GM15510 (cell line): ENCODE measurements around the gene MALSU1.

Experiments
- POLR2A ChIP-seq: IDR thresholded peaks from 3 replicates; pipeline ENCODE4 v1.6.1; 2011; ENCODE audit warnings: borderline replicate concordance; ENCODE audit not compliant: insufficient read length; ENCODE audit errors: extremely low read depth

MALSU1 gene

DNA sequence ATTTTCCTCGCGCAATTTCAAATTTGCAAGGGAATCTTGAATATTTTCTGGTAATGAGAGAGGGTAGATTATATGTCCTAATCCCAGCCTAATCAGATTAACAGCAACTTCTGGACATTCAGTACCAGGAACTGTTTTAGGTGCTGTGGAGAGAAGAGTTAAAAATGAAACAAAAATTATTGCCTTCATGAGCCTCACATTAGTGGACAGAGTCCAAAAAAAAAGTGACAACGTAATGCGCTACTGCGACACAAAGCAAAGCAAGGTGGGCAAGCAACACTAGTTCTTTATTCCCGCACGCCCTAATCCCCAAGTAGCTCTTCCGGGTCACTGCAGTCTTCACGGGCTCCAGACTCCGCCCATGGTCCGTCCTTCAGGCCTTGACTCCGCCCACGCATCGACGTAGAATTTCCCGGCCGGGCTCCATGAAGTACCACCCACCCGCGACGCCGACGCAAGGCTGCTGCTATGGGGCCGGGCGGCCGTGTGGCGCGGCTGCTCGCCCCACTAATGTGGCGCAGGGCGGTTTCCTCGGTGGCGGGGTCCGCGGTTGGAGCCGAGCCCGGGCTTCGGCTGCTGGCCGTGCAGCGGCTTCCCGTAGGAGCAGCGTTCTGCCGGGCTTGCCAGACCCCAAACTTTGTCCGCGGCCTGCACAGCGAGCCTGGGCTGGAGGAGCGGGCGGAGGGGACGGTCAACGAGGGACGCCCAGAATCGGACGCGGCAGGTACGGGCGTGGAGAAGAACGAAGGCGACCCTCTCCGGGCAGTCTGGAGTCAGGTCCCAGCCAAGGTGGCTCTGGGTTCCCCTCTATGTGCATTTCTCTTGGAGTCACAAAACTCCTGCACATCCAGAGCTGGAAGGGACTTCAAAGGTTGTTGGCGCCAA, at the start of gene MALSU1:
MALSU1 (plus strand) TSS at position 455 of the 885 bp plus-strand sequence; CDS start at position 469, 14 bp downstream.
- peak; percentile 96 for TF ChIP-seq POLR2A

DNA sequence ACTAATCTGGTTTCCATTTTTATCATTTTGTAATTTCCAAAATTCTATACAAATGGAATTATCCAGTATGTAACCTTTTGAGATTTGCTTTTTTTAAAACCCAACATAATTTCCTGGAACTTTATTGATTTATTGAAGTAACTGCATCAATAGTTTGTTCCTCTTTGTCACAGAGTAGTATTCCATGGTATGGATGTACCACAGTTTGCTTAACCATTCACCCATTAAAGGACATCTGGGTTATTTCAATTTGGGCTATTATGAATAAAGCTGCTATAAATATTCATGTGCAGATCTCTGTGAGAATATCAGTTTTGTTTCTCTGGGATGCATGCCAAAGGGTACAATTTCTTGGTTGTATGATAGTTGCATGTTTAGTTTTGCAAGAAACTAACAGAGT, 49.7 kb upstream of the MALSU1 start:
- TF ChIP-seq POLR2A = no peak

GRCh38 chr7:23254051-23254681, 45.0 kb upstream of the MALSU1 start:
- TF ChIP-seq POLR2A = no peak

DNA sequence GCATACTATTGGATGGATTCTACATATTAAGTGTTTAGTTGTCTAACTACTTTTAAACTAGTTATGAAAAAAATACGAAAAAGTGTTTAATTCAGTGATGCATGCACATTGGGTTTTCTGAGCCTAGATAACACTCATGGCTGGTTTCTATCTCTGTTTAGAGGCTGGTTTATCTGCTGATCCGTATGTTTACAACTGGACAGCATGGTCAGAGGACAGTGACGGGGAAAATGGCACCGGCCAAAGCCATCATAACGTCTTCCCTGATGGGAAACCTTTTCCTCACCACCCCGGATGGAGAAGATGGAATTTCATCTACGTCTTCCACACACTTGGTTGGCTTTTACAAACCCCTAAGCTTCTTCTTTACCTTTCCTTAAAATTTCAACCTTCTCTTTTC, 42.4 kb upstream of the MALSU1 start:
- TF ChIP-seq POLR2A = no peak

GRCh38 chr7:23260371-23260770, 38.8 kb upstream of the MALSU1 start:
- no peak for TF ChIP-seq POLR2A

DNA sequence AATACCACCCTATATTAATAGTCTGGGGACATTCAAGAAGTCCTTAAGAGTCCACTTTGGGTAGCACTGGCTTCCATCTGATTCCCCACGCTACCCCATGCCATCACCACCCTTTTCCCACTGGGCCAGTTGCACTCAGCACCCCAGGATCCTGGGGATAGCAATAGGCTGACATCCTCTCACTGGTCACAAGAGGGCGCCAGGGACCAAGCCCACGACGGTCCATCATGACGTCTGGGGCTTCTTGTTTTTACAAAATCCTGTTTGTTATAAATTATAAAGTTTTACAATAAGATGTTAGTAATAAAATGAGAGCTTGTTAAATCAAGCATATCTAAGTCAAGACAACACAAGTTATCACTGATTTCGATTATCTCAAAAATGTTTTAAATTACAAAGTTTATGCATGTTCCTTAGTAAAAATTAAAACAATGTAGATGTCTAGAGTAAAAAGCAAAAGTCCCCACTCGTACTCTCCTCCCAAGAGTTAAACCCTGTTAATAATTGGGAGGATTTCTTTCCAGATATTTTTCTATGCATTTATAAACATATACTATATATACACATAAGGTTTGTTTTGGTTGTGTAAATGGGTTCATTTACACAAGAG, 37.2 kb upstream of the MALSU1 start:
- TF ChIP-seq POLR2A = no peak

GRCh38 chr7:23264916-23265458, 34.2 kb upstream of the MALSU1 start:
- TF ChIP-seq POLR2A = no peak

- TF ChIP-seq POLR2A = no peak
These were observed 32.2 kb upstream of the MALSU1 start for GRCh38 chr7:23266918-23267317.

GRCh38 chr7:23267357-23267756, 31.8 kb upstream of the MALSU1 start:
- TF ChIP-seq POLR2A = no peak

DNA sequence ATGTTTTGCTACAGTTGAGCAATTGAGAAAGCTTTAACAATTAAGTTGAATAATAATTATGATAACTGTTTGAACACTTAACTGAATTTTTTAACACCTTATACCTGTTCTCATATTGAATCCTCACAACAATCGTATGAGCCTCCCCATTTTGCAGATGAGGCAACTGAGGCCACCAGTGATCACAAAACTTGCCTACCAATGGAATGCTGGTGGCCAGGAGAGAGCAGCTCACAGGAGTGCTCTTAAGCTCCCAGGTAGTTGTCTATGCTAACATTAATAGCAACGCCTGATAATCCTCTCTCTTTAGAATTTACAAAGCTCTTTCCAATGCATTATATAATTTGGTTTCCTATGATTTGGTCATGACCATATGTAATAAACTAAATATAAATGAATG, 31.0 kb upstream of the MALSU1 start:
- no peak for TF ChIP-seq POLR2A

GRCh38 chr7:23268746-23269145, 30.4 kb upstream of the MALSU1 start:
- no peak for TF ChIP-seq POLR2A

DNA sequence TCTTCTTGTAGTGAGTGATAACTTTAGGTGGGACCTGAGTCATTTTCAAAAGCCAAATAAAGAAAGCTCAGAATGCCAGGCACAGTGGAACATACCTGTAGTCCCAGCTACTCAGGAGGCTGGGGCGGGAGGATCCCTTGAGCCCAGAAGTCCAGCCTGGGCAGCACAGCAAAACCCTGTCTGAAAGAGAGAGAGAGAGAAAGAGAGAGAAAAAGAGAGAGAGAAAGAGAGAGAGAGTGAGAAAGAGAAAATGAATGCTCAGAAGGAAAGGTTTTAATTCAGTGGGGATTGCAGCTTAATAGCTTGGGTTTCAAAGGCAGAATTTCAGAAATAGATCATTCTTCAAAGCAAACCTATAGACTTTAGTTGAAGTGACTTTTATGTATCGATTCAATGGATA, 26.9 kb upstream of the MALSU1 start:
- TF ChIP-seq POLR2A = no peak

DNA sequence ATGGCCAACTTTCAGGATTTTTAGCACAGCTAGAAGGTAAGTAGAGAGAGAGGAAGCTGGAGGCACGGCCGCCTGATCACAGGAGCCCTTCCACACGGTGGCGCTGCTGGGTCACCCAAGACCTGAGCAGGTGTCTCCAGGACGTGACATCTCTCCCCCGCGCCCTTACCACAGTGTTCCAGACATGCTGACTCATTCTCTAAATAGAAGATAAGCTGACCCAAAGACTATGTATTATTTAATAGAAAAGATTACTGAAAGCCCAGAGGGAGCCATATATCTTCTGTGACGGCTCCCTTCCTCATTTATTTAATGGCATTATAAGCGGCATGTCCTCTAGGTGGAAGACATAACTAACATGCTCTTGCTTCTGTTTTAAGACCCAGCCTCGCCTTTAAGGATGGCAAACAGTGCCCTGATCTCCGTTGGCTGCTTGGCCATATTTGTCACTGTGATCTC, 26.0 kb upstream of the MALSU1 start:
- TF ChIP-seq POLR2A = peak; percentile 29

DNA sequence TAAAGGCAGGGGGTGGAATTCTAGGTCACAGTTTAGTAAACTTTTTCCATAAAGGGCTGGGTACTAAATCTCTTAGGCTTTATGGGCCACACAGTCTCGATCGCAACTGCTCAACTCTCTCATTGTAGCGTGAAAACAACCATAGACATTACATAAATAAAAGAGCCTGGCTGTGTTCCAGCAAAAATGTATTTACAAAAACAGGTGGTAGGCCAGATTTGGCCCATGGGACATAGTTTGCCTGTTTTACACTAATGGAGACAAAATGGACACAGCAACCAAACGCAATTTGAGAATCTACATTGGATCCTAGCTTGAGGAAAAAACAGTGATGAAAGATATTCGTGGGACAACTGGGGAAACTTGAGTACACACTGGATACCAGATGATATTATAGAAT, 23.2 kb upstream of the MALSU1 start:
- no peak for TF ChIP-seq POLR2A

GRCh38 chr7:23276376-23276775, 22.8 kb upstream of the MALSU1 start:
- TF ChIP-seq POLR2A = no peak

DNA sequence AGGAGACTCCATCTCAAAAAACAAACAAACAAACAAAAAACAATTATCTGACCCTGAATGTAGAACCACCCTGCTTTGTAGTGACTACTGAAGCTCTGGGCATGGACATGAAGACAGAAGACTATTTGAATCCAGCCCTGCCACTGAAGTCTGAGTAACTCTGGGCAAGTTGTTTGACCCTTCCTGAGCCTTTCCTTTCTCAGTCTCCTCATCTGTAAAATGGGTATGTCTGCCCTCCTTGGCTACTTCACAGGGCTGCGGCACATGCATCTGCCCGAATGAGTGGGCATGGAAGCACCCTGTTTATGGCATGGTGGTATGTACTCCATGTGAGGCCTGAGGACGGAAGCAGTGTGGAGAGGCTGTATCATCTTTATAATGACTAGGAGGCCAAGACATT, 22.2 kb upstream of the MALSU1 start:
- no peak for TF ChIP-seq POLR2A

- no peak for TF ChIP-seq POLR2A
These were observed 21.7 kb upstream of the MALSU1 start for GRCh38 chr7:23277359-23277989.
